Measurements from ENCODE around the gene SLC16A3.

The SLC16A3 gene

DNA sequence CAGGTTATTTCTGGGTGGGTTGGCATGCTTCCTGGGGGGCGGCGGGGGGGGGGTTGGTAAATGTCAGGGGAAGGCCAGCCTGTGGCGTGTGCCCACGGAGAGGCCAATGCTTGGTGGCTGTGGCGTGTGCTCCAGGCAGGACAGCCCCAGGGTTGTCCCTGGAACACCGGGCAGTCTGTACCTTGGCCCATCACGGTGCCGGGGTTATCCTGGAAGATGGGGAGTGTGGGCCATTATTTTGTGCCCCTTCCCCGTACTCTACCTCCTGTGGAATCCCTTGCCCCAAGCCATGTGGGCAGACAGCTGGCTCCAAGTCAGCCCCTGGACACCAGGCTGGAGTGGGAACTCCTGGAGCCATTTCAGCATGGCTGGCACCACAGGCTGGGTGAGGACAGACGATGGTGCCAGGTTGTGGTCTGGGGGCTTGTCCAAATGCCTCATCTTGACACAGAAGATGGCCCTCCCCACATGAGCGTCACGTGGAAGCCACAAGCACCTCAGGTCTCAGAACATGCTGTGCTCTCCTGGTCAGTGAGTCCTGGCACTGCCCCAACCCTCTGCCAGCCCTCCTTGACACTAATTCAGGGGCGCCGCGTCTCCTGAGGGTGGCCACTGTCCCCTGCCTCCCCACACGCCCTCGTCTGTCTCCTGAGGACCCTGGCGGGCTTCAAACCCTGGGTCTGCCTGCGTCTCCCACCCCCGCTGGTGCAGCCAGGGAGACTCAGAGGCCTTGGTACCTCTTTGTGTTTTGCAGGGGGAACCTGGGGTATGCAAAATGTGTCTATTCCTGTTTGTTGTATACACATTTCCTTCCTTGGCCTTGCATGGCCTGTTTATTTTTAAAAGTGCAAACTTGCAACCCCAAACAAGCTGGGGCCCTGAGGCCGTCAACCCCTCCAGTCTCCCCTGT is 4.3 kb downstream of the SLC16A3 start:
- in situ Hi-C loops (cut with MboI; ENCODE audit: low sequenced_read_pairs, unreplicated experiment), result no loop called here
- no peak for DNase-seq (ENCODE audit: low spot score)
- TF ChIP-seq, protein P1, sequence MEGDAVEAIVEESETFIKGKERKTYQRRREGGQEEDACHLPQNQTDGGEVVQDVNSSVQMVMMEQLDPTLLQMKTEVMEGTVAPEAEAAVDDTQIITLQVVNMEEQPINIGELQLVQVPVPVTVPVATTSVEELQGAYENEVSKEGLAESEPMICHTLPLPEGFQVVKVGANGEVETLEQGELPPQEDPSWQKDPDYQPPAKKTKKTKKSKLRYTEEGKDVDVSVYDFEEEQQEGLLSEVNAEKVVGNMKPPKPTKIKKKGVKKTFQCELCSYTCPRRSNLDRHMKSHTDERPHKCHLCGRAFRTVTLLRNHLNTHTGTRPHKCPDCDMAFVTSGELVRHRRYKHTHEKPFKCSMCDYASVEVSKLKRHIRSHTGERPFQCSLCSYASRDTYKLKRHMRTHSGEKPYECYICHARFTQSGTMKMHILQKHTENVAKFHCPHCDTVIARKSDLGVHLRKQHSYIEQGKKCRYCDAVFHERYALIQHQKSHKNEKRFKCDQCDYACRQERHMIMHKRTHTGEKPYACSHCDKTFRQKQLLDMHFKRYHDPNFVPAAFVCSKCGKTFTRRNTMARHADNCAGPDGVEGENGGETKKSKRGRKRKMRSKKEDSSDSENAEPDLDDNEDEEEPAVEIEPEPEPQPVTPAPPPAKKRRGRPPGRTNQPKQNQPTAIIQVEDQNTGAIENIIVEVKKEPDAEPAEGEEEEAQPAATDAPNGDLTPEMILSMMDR (IDR thresholded peaks at IDR 0.05; ENCODE audit: borderline replicate concordance, control extremely low read depth, extremely low read depth, insufficient read depth, missing control alignments), result no peak

DNA sequence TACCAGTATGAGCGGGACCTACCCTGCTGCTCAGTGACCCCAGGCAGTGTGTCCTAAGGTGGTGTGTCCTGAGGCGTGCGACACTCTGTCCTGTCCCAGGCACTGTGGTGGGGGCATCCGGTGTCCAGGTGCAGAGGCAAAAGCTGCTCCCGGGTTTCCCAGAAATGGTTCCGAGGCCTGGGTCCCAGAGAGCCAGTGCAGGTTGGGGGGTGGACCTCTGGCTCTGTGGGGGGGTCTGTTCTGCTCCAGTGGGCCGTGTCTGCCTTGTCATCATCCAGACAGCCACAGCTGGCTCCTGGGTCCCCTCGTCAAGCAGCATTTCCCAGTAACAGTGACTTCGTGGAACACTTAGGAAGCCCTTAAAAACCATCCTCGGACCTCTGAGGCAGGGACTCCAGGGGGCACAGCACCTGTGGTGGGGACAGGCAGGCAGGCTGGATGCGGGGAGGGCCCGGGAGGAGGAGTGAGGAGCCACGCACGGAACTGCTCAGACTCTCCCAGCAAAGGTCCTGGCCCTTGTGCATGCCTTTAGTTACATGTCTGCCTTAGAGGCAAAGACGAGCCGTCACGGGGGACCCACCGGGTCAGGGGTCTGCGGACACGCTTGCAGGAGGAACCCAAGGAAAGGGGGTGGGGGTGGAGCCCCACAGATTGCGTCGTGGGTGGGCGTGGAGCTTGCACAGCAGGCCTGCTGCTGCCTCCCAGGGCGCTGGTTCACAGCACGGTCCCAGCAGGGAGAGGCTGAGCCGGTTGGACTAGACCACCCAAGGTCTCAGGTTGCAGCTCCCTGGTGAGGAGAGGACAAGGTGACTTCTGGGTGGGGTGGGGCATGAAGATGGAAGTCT is 5.6 kb downstream of the SLC16A3 start:
- no peak for DNase-seq (ENCODE audit: low spot score)
- TF ChIP-seq, protein P1 (IDR thresholded peaks at IDR 0.05; ENCODE audit: borderline replicate concordance, control extremely low read depth, extremely low read depth, insufficient read depth, missing control alignments), result no peak

DNA sequence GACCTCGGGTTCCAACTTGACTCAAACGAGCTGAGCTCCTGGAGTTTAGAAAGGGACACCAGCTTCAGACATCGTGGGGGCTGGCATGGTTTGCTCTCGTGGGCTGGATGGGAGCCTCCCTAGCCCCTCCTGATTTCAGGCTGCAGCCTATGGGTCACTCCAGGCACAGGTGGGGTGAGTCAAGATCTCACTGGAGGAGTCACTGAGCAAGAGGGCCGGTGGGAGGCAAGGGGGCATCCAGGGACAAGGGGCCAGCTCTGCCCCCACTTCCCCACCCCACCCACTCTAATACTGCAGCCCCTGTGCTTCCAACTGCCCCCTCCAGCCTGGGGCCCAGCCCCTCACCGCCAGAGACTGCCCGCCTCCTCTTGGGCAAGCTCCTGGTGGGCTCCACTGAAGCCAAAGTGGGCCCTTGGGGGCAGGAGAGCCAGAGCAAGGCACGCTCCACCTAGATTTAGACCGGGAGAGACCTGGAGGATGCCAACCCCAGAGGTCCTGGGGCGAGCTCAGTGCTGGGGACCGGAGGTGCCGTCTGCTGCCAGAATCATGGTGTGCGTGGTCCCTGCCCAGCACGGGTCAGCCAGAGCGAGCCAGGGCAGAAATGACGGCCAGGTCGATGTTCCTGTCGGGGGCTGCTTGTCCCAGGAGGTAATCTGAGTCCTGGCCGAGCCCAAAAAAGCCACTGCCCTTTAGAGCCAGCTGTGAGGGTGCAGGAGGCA is 6.4 kb downstream of the SLC16A3 start:
- no peak for DNase-seq (ENCODE audit: low spot score)
- TF ChIP-seq, protein P1 (IDR thresholded peaks at IDR 0.05; ENCODE audit: borderline replicate concordance, control extremely low read depth, extremely low read depth, insufficient read depth, missing control alignments), result no peak
- in situ Hi-C loops (cut with MboI; ENCODE audit: low sequenced_read_pairs, unreplicated experiment), result no loop called here

More for the DNA sequence above, 5.6 kb downstream of the SLC16A3 start:
- in situ Hi-C loops (cut with MboI; ENCODE audit: low sequenced_read_pairs, unreplicated experiment), result no loop called here

DNA sequence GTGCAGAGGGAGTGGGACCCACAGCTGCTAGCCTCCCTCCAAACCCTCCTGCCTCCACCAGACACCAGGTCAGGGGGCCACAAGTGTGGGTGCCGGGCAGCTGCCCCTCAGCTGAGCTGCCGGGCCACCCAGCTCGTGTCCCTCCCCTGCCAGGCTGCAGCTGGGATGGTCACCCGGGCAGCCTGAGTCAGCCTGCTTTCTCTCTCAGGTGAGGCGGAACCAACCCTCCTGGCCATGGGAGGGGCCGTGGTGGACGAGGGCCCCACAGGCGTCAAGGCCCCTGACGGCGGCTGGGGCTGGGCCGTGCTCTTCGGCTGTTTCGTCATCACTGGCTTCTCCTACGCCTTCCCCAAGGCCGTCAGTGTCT is 6.9 kb downstream of the SLC16A3 start:
- in situ Hi-C loops (cut with MboI; ENCODE audit: low sequenced_read_pairs, unreplicated experiment), result no loop called here
- DNase-seq (ENCODE audit: low spot score), result no peak

DNA sequence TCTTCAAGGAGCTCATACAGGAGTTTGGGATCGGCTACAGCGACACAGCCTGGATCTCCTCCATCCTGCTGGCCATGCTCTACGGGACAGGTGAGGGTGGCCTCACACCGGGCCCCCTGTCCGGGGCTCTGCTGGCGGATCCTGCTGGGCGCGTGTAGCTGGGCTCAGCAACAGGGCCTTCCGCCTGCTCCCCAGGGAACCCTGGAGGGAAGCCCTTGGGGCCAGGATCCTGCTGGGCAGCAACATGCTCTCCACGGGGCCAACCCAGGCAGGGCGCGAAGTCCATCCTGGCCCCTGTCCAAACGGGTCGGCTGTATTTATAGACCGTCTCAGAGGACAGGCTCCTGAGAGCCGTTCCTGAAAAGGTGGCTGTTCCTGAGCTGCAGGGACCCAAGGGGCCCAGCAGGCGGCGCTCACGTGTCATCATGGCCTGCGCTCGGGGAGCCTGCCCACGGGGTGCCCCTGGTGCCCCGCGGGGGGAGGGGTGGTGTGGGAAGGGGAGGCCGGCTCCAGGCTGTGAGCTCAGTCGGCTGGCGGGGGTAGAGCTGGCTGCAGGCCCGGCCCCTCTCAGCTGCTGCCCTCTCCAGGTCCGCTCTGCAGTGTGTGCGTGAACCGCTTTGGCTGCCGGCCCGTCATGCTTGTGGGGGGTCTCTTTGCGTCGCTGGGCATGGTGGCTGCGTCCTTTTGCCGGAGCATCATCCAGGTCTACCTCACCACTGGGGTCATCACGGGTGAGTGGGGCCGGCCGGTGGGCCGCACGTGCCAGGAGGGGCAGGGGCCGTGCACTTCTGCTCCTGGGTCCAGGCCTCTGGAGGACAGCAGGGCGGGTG is 7.5 kb downstream of the SLC16A3 start:
- TF ChIP-seq, protein P1 (IDR thresholded peaks at IDR 0.05; ENCODE audit: borderline replicate concordance, control extremely low read depth, extremely low read depth, insufficient read depth, missing control alignments), result peak; percentile 80
- DNase-seq (ENCODE audit: low spot score), result no peak
- in situ Hi-C loops (cut with MboI; ENCODE audit: low sequenced_read_pairs, unreplicated experiment), result no loop called here

More for the DNA sequence above, 6.9 kb downstream of the SLC16A3 start:
- TF ChIP-seq, protein P1 (IDR thresholded peaks at IDR 0.05; ENCODE audit: borderline replicate concordance, control extremely low read depth, extremely low read depth, insufficient read depth, missing control alignments), result no peak

Measured in GM13976 (cell line).